Erythroblast (primary cell): ENCODE measurements around the gene BABAM2.

ENCODE experiments used
- GATA1 ChIP-seq: IDR thresholded peaks from 2 replicates; pipeline ENCODE4 v1.6.1; 2011; ENCODE audit warnings: low read depth, mild to moderate bottlenecking, control low read depth, low read length, moderate library complexity
- POLR2A ChIP-seq: IDR thresholded peaks from 2 replicates; pipeline ENCODE4 v1.6.1; 2011; ENCODE audit warnings: mild to moderate bottlenecking, low read length

- TF ChIP-seq POLR2A (no peak), GATA1 (no peak)
Observed at GRCh38 chr2:27889774-27890145, 769 bp upstream of the BABAM2 start.
